CD4-positive, CD25-positive, alpha-beta regulatory T cell (primary cell): ENCODE results near the gene CACNA1A. TPM values are rescaled to one million over a fixed set of nuclear protein-coding genes. Genes with fewer than 3 reads are reported as not detected.

Source experiments
- ATAC-seq, 2 donors: fragments of 150-1000 bp; cut with Tn5 transposase; one replicate each; pipeline ENCODE4 v1.10.0; 2021; ENCODE audit warnings: low read depth in 2 of 2, moderate number of reproducible peaks in 2 of 2, moderate library complexity in 1 of 2
- DNase-seq, 3 donors: peaks; one replicate each; pipeline versions ENCODE4 v3.0.0 to v3.0.0-alpha.2; 2012 to 2022; ENCODE audit warnings: mixed read lengths in 1 of 3
- H3K27ac ChIP-seq: one replicate; pipeline ENCODE4 v1.7.0; 2013; ENCODE audit warnings: mild to moderate bottlenecking, low read length; ENCODE audit not compliant: insufficient read depth, poor library complexity, severe bottlenecking
- H3K27me3 ChIP-seq: one replicate; pipeline ENCODE4 v1.7.0; 2013; ENCODE audit warnings: low read length; ENCODE audit not compliant: control insufficient read depth, insufficient read depth
- H3K36me3 ChIP-seq: one replicate; pipeline ENCODE4 v1.7.0; 2013; ENCODE audit warnings: mild to moderate bottlenecking, low read length, moderate library complexity; ENCODE audit not compliant: control insufficient read depth, insufficient read depth
- H3K4me1 ChIP-seq: 2 replicates; pipeline ENCODE4 v1.7.0; 2013; ENCODE audit warnings: mild to moderate bottlenecking, low read length; ENCODE audit not compliant: insufficient read depth, control insufficient read depth, poor library complexity, severe bottlenecking
- H3K4me3 ChIP-seq: one replicate; pipeline ENCODE4 v1.7.0; 2013; ENCODE audit warnings: low read depth, mild to moderate bottlenecking, low read length, moderate library complexity
- H3K9me3 ChIP-seq, 2 experiments: 1 replicate in 1 of 2; 2 replicates in 1 of 2; pipeline ENCODE4 v1.7.0; 2013; ENCODE audit warnings: low read length in 2 of 2, mild to moderate bottlenecking in 1 of 2, moderate library complexity in 1 of 2; ENCODE audit not compliant: control insufficient read depth in 2 of 2
- H3K27ac Mint-ChIP-seq, 3 donors: one replicate each; pipeline ENCODE4 v1.8.0; 2020 to 2022; ENCODE audit warnings: mild to moderate bottlenecking in 3 of 3, mixed read lengths in 3 of 3, moderate library complexity in 2 of 3
- H3K27me3 Mint-ChIP-seq: one replicate; pipeline ENCODE4 v1.8.0; 2022; ENCODE audit warnings: mild to moderate bottlenecking, mixed read lengths
- H3K36me3 Mint-ChIP-seq: one replicate; pipeline ENCODE4 v1.8.0; 2020; ENCODE audit warnings: mixed read lengths
- H3K4me1 Mint-ChIP-seq, 4 donors: one replicate each; pipeline ENCODE4 v1.8.0; 2020 to 2022; ENCODE audit warnings: mixed read lengths in 4 of 4, mild to moderate bottlenecking in 1 of 4
- H3K4me3 Mint-ChIP-seq, 4 donors: one replicate each; pipeline ENCODE4 v1.8.0; 2020 to 2022; ENCODE audit warnings: mild to moderate bottlenecking in 4 of 4, mixed read lengths in 4 of 4, moderate library complexity in 3 of 4
- H3K9me3 Mint-ChIP-seq, 7 donors: one replicate each; pipeline ENCODE4 v1.8.0; 2020 to 2022; ENCODE audit warnings: mixed read lengths in 7 of 7, mild to moderate bottlenecking in 3 of 7, moderate library complexity in 2 of 7
- polyA plus RNA-seq, 4 donors: library from polyadenylated mRNA; unstranded; fragments of 300-500 nt; fragmentation: Illumina TruSeq; gene quantifications; one replicate each; pipeline ENCODE4 v1.2.3, GENCODE V29; 2021
- total RNA-seq: library from RNA; stranded (reverse); gene quantifications from one replicate; pipeline ENCODE4 v1.2.3, GENCODE V29; 2022

CACNA1A gene
- total and polyA plus RNA-seq, 5 donors from 2014 or later, result 0.16 to 0.62 TPM; not detected in 3

DNA sequence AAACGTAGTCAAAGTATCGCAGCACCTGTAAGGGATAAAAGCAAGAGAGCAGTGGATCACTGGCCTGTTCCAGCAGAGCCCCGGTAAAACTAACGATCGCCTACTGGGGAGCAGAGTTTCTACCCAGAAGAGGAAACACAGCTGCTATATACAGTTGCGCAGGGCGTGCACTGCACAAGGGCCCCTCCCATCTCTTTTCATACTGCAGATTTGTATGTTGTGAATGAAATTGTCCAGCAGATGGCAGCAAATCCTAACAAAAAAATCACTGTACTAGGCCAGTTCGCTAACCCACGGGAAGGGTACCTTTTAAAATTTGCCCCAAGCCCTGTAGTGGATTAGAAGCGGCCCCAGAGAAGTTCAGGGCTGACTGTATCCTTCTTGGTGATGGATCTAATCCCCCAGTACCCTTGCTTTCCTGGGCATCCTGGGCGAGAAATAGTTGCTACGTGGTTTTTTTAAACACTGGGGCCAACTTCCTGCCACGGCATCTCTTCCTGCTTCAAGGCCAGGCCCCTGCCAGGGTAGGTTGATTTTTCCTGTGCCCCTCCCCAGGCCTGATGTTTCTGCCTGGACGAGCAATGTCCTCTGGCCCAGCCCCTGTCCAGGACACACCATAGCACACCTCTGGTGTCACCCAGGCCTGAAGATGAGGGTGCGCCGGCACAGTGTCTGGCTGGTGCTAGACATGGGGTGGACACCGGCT, 229.0 kb downstream of the CACNA1A start:
- peak overlapping the region; percentile 38 to 82 (median 53) for H3K27ac Mint-ChIP-seq
- Histone ChIP-seq H3K9me3 (no peaks in the 10 kb centered on the region), H3K4me3 (no peak overlapping the region), H3K4me1 (peaks cover 11% of the 10 kb centered on the region), H3K36me3 (no peaks in the 10 kb centered on the region), H3K27me3 (no peaks in the 10 kb centered on the region), H3K27ac (peak overlapping the region; percentile 30)
- peaks cover 13% of the 10 kb centered on the region for H3K27me3 Mint-ChIP-seq
- H3K9me3 Mint-ChIP-seq, result peaks cover 0 to 2% (median 0%) of the 10 kb centered on the region in 7 donors
- peak overlapping the region in 3 of 4 donors; percentile 35 to 49 (median 41) for H3K4me3 Mint-ChIP-seq
- H3K36me3 Mint-ChIP-seq, result no peaks in the 10 kb centered on the region
- ATAC-seq (peak; percentile 85), DNase-seq (peak; percentile 56 to 91 (median 82))
- peaks cover 0 to 24% (median 15%) of the 10 kb centered on the region in 4 donors for H3K4me1 Mint-ChIP-seq

DNA sequence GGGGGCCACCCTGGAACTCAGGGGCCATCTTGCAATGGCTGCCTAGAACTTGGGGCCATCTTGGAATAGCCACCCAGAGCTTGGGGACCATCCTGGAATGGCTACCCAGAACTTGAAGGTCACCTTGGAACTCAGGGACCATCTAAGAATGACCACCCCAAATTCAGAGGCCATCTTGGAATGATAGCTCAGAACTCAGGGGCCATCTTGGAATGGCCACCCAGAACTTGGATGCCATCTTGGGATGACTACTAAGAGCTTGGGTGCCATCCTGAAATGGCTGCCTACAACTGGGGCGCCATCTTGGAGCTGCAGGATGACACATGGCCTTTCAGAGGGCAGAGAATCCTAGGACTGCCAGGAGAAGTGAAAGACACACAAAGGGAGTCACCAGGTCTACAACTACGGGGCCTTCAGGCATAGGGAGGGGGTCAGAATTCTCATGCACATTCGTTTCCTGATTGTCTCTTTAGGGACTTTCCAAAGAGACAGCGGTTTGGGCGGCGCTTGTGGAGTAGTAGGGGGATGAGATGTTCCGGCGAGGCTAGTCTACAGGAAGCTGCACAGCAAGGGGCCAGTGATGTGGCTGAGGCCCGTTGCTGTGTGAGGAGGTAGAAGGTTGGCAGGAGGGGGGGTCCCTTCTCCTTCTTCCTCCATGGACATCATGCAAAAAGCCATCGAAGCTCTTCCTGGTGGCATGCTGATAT, 231.1 kb downstream of the CACNA1A start:
- DNase-seq, result peak in 1 of 3 donors; percentile 8
- ATAC-seq, result no peak
- Mint-ChIP-seq H3K4me1 (peaks cover 0 to 24% (median 15%) of the 10 kb centered on the region in 4 donors), H3K27me3 (peaks cover 12% of the 10 kb centered on the region), H3K36me3 (no peaks in the 10 kb centered on the region), H3K4me3 (no peak overlapping the region), H3K9me3 (peaks cover 0 to 2% (median 0%) of the 10 kb centered on the region in 7 donors), H3K27ac (no peak overlapping the region)
- Histone ChIP-seq H3K27me3 (no peaks in the 10 kb centered on the region), H3K4me1 (peaks cover 11% of the 10 kb centered on the region), H3K9me3 (no peaks in the 10 kb centered on the region), H3K36me3 (no peaks in the 10 kb centered on the region), H3K27ac (no peak overlapping the region), H3K4me3 (no peak overlapping the region)

DNA sequence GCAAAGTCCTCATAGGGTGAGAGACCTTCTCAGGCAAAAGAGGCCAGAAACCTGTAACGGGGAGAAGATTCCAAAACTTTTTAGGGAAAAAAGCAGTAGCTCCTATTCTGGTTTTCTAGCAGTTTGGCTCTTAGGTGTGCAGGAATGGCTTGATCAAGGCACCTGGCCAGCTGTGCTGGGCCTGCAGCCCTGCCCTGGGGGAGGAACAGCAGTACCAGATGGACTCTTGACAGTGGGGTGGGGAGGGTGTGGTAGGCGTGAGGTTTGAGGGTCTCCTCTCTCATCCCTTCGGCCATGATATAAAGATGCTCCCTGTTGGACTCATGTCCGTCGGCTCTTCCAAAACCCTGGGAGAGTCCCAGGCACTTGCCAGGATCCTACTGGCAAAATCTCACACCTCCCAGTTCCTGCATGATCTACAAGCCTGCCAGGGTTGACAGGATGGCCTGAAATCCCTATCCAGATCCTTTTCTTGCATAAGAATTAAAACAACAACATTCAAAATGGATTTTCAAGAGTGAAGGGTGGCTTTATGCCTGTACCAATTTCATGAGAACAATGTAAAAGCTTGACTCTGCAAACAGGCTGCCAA, 235.7 kb downstream of the CACNA1A start:
- DNase-seq, result no peak
- Mint-ChIP-seq H3K27me3 (peaks cover 13% of the 10 kb centered on the region), H3K9me3 (peaks cover 0 to 2% (median 0%) of the 10 kb centered on the region in 7 donors), H3K27ac (no peak overlapping the region), H3K4me3 (no peak overlapping the region), H3K4me1 (peaks cover 0 to 4% (median 0%) of the 10 kb centered on the region in 4 donors), H3K36me3 (no peaks in the 10 kb centered on the region)
- Histone ChIP-seq H3K36me3 (no peaks in the 10 kb centered on the region), H3K4me3 (no peak overlapping the region), H3K4me1 (peaks cover 3% of the 10 kb centered on the region), H3K9me3 (no peaks in the 10 kb centered on the region), H3K27ac (no peak overlapping the region), H3K27me3 (no peaks in the 10 kb centered on the region)
- no peak for ATAC-seq

DNA sequence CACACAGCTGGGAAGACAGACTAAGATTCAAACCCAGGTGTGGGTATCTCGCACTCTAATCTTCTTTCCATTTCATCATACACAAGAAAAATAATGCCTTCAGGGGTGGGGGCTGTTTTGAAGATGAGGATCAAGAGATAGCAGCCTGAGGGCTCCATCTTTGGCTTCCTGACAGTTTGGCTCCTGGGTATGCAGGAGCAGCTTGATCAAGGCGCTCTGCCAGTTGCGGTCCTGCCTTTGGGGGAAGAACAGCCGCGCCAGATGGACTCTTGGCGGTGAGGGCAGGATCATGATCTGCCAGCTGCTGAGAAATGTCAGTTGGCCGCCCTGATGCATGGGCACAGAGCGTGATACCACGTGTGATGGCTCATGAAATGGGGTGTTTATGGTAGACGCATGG, 236.9 kb downstream of the CACNA1A start:
- H3K27me3 Mint-ChIP-seq, result peaks cover 19% of the 10 kb centered on the region
- H3K36me3 Mint-ChIP-seq, result no peaks in the 10 kb centered on the region
- DNase-seq (no peak), ATAC-seq (no peak)
- H3K27me3 ChIP-seq, result no peaks in the 10 kb centered on the region
- peaks cover 0 to 3% (median 0%) of the 10 kb centered on the region in 7 donors for H3K9me3 Mint-ChIP-seq
- no peaks in the 10 kb centered on the region for H3K4me1 Mint-ChIP-seq
- no peak overlapping the region for H3K27ac ChIP-seq
- H3K27ac Mint-ChIP-seq, result no peak overlapping the region
- H3K4me3 ChIP-seq, result no peak overlapping the region
- H3K4me1 ChIP-seq, result no peaks in the 10 kb centered on the region
- H3K4me3 Mint-ChIP-seq, result no peak overlapping the region
- no peaks in the 10 kb centered on the region for H3K36me3 ChIP-seq
- no peaks in the 10 kb centered on the region for H3K9me3 ChIP-seq

DNA sequence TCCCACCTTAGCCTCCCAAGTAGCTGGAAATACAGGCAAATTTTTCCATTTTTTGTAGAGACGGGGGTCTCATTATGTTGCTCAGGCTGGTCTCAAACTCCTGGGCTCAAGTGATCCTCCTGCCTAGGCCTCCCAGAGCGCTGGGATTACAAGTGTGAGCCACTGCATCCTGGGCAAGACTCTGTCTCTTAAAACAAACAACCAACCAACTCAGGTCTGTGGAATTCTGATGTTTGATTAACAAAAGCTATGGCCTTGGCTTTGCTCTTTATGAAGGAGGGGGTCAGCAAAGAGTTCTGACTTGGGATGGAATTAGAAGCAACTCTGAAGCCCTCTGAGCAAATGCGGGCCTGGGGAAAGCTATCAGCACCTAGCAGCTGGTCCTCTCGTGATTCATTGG, 238.4 kb downstream of the CACNA1A start:
- no peaks in the 10 kb centered on the region for H3K27me3 ChIP-seq
- DNase-seq (no peak), ATAC-seq (no peak)
- no peak overlapping the region for H3K27ac ChIP-seq
- H3K4me3 ChIP-seq, result no peak overlapping the region
- no peaks in the 10 kb centered on the region for H3K36me3 ChIP-seq
- Mint-ChIP-seq H3K36me3 (no peaks in the 10 kb centered on the region), H3K9me3 (peaks cover 0 to 3% (median 0%) of the 10 kb centered on the region in 7 donors), H3K27me3 (peaks cover 21% of the 10 kb centered on the region), H3K4me3 (no peak overlapping the region), H3K4me1 (no peaks in the 10 kb centered on the region), H3K27ac (peak overlapping the region in 1 of 3 donors; percentile 71)
- no peaks in the 10 kb centered on the region for H3K4me1 ChIP-seq
- no peaks in the 10 kb centered on the region for H3K9me3 ChIP-seq

DNA sequence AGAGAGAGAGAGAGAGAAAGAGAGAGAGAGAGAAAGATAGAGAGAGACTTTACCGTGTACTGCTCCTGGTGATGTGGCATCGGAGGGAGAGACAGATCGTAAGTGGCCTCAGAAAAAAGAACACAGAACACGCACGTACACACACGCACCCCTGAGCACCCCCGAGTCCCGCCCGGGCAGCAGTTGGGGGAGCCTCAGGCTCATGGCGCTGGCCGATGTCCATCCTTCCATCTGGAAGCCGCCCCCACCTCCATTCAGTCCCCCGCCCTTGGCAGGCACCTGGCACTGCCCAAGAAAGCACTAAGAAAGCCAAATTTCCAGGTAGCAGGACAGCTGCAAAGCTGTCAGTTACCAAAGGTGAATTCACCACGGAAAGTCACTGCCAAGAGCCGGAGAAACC, 239.1 kb downstream of the CACNA1A start:
- Mint-ChIP-seq H3K9me3 (peaks cover 0 to 3% (median 0%) of the 10 kb centered on the region in 7 donors), H3K4me1 (peaks cover 0 to 4% (median 1%) of the 10 kb centered on the region in 4 donors), H3K27me3 (peaks cover 27% of the 10 kb centered on the region), H3K27ac (no peak overlapping the region), H3K4me3 (no peak overlapping the region), H3K36me3 (no peaks in the 10 kb centered on the region)
- Histone ChIP-seq H3K27me3 (no peaks in the 10 kb centered on the region), H3K9me3 (no peaks in the 10 kb centered on the region), H3K27ac (no peak overlapping the region), H3K4me3 (no peak overlapping the region), H3K4me1 (no peaks in the 10 kb centered on the region), H3K36me3 (no peaks in the 10 kb centered on the region)
- ATAC-seq (no peak), DNase-seq (no peak)

DNA sequence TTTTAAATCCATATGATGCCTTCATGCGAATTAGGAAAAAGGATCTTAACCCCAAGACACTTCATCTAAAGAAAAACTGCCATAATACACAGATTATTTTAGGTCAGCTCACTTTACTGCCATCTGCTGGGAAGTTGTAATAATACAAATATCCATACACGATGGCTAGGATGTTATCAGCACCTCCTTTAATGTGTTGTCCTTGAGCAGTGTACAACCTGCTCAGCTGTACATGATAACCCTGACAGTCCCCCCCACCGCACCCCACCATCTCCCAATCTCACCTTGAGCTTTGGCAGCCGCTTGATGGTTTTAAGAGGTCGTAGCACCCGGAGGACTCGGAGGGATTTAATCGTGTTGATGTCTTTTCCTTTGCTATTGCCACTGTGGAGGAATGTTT, 243.8 kb downstream of the CACNA1A start:
- H3K4me3 Mint-ChIP-seq, result no peak overlapping the region
- H3K27ac Mint-ChIP-seq, result no peak overlapping the region
- peak in 2 of 3 donors; percentile 52 to 70 for DNase-seq

More for the DNA sequence above, 243.8 kb downstream of the CACNA1A start:
- peaks cover 0 to 8% (median 1%) of the 10 kb centered on the region in 4 donors for H3K4me1 Mint-ChIP-seq
- no peaks in the 10 kb centered on the region for H3K9me3 ChIP-seq
- H3K36me3 ChIP-seq, result no peaks in the 10 kb centered on the region
- peaks cover 22% of the 10 kb centered on the region for H3K27me3 Mint-ChIP-seq
- H3K27ac ChIP-seq, result no peak overlapping the region
- H3K9me3 Mint-ChIP-seq, result peaks cover 0 to 3% (median 0%) of the 10 kb centered on the region in 7 donors
- H3K27me3 ChIP-seq, result no peaks in the 10 kb centered on the region
- H3K4me1 ChIP-seq, result no peaks in the 10 kb centered on the region
- no peaks in the 10 kb centered on the region for H3K36me3 Mint-ChIP-seq
- no peak overlapping the region for H3K4me3 ChIP-seq
- ATAC-seq, result peak in 1 of 2 donors; percentile 52
